Ishikawa (cell line): ENCODE results near the gene EPC2.

Experiments used
- CEBPB ChIP-seq: IDR thresholded peaks from 2 replicates; pipeline ENCODE4 v1.6.1; 2012
- CREB1 ChIP-seq: IDR thresholded peaks from 2 replicates; pipeline ENCODE4 v1.6.1; 2012; ENCODE audit warnings: low read depth
- EGR1 ChIP-seq: IDR thresholded peaks from 2 replicates; pipeline ENCODE4 v1.6.1; 2012
- EP300 ChIP-seq: IDR thresholded peaks from 2 replicates; pipeline ENCODE4 v1.6.1; 2012; ENCODE audit warnings: borderline replicate concordance
- FOXM1 ChIP-seq: IDR thresholded peaks from 2 replicates; pipeline ENCODE4 v1.6.1; 2012; ENCODE audit warnings: low read depth, borderline replicate concordance
- MAX ChIP-seq: IDR thresholded peaks from 2 replicates; pipeline ENCODE4 v1.6.1; 2012
- NFIC ChIP-seq: IDR thresholded peaks from 2 replicates; pipeline ENCODE4 v1.6.1; 2012
- RAD21 ChIP-seq: IDR thresholded peaks from 2 replicates; pipeline ENCODE4 v1.6.1; 2012; ENCODE audit warnings: low read depth
- TAF1 ChIP-seq: IDR thresholded peaks from 2 replicates; pipeline ENCODE4 v1.6.1; 2012; ENCODE audit warnings: low read depth, mild to moderate bottlenecking
- TCF12 ChIP-seq: IDR thresholded peaks from 2 replicates; pipeline ENCODE4 v1.6.1; 2012; ENCODE audit warnings: low read depth
- TEAD4 ChIP-seq: IDR thresholded peaks from 2 replicates; pipeline ENCODE4 v1.6.1; 2012
- YY1 ChIP-seq: IDR thresholded peaks from 2 replicates; pipeline ENCODE4 v1.6.1; 2012; ENCODE audit warnings: low read depth
- ZBTB7A ChIP-seq: IDR thresholded peaks from 2 replicates; pipeline ENCODE4 v1.6.1; 2012; ENCODE audit warnings: low read depth
- TF ChIP-seq, protein P1 (sequence below): IDR thresholded peaks from 2 replicates; pipeline ENCODE4 v1.6.1; 2012
- TF ChIP-seq, protein P2 (sequence below): IDR thresholded peaks from 2 replicates; pipeline ENCODE4 v1.6.1; 2012; ENCODE audit warnings: low read depth, mild to moderate bottlenecking

The EPC2 gene

DNA sequence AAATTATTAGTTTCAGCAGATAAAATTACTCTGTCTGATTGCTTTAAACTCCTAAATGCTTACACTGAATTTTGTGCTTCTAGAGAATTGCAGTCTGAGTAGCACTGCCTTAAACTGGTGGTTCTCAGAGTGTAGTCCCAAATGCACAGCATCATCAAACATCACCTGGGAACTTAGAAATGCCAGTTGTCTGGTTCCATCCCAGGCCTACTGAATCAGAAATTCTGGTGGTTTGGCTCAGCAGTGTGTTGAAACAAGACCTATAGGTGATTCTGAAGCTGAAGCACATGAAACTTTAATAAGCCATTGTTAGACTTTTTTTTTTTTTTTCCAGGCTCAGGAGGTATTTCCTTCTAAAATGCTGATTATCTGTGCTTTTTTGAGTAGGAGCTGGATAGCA lies 22.0 kb downstream of the EPC2 start:
- TF ChIP-seq CEBPB: no peak
- no peak for TF ChIP-seq TEAD4
- no peak for TF ChIP-seq TCF12
- no peak for TF ChIP-seq NFIC
- TF ChIP-seq, protein P1, sequence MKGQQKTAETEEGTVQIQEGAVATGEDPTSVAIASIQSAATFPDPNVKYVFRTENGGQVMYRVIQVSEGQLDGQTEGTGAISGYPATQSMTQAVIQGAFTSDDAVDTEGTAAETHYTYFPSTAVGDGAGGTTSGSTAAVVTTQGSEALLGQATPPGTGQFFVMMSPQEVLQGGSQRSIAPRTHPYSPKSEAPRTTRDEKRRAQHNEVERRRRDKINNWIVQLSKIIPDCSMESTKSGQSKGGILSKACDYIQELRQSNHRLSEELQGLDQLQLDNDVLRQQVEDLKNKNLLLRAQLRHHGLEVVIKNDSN: no peak
- TF ChIP-seq, protein P2, sequence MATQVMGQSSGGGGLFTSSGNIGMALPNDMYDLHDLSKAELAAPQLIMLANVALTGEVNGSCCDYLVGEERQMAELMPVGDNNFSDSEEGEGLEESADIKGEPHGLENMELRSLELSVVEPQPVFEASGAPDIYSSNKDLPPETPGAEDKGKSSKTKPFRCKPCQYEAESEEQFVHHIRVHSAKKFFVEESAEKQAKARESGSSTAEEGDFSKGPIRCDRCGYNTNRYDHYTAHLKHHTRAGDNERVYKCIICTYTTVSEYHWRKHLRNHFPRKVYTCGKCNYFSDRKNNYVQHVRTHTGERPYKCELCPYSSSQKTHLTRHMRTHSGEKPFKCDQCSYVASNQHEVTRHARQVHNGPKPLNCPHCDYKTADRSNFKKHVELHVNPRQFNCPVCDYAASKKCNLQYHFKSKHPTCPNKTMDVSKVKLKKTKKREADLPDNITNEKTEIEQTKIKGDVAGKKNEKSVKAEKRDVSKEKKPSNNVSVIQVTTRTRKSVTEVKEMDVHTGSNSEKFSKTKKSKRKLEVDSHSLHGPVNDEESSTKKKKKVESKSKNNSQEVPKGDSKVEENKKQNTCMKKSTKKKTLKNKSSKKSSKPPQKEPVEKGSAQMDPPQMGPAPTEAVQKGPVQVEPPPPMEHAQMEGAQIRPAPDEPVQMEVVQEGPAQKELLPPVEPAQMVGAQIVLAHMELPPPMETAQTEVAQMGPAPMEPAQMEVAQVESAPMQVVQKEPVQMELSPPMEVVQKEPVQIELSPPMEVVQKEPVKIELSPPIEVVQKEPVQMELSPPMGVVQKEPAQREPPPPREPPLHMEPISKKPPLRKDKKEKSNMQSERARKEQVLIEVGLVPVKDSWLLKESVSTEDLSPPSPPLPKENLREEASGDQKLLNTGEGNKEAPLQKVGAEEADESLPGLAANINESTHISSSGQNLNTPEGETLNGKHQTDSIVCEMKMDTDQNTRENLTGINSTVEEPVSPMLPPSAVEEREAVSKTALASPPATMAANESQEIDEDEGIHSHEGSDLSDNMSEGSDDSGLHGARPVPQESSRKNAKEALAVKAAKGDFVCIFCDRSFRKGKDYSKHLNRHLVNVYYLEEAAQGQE: no peak
- no peak for TF ChIP-seq ZBTB7A
- no peak for TF ChIP-seq FOXM1
- TF ChIP-seq MAX: no peak
- no peak for TF ChIP-seq CREB1
- no peak for TF ChIP-seq TAF1

DNA sequence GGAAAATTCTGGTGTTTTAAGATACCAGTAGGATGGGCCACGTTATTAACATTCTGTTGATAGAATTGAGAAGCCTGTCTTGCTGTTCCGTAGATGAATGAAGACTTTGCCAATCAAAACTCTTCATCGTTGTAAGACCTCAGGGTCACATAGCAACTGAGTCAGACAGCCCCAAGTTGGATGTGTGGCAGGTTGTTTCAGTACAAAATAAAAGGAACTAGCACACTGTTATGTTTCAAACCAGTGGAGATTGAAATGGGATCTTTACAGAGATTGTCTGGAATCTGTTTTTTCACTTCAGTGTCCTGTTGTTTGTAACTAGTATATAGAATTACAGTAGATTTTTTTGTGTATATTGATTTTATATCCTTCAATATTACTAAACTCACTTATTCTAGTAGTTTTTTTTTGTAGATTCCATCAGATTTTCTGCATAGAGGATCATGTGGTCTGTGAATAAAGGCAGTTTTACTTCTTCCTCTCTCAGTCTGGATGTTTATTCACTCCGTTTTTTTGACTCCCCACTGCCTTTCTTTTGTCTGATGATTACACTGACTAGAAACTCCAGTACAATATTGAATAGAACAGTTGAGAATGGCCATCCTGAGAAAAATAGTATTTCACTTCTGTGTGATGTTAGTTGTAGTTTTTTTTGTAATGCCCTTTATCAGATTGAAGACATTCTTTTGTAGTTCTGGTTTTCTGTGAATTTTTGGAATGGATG lies 22.7 kb downstream of the EPC2 start:
- no peak for TF ChIP-seq TAF1
- TF ChIP-seq NFIC: no peak
- TF ChIP-seq RAD21: no peak
- TF ChIP-seq CREB1: no peak
- TF ChIP-seq, protein P1: no peak
- TF ChIP-seq TCF12: no peak
- TF ChIP-seq, protein P2: no peak
- no peak for TF ChIP-seq FOXM1
- TF ChIP-seq YY1: no peak
- TF ChIP-seq ZBTB7A: no peak
- no peak for TF ChIP-seq TEAD4
- no peak for TF ChIP-seq MAX
- TF ChIP-seq CEBPB: no peak
- TF ChIP-seq EP300: no peak
- TF ChIP-seq EGR1: no peak

- TF ChIP-seq YY1 (no peak), ZBTB7A (no peak), EP300 (no peak), CEBPB (no peak), TCF12 (no peak), FOXM1 (no peak), CREB1 (no peak), TEAD4 (no peak), NFIC (no peak), RAD21 (no peak), EGR1 (no peak)
- TF ChIP-seq, protein P2: no peak
These were observed 26.2 kb downstream of the EPC2 start for GRCh38 chr2:148670773-148671172.
